ENCODE measurements around the gene VAC14.
"Not testable (repeated sequence)": the region's sequence is repeated elsewhere in the genome, so short reads cannot be mapped to it uniquely, and the experiment has no call there.

Gene VAC14

GRCh38 chr16:70678121-70678897, 122.6 kb downstream of the VAC14 start:
- no peak for DNase-seq

GRCh38 chr16:70677499-70678120, 123.3 kb downstream of the VAC14 start:
- DNase-seq, result no peak

- DNase-seq, result no peak
Measured at GRCh38 chr16:70676675-70677498, 124.1 kb downstream of the VAC14 start.

- DNase-seq, result no peak
Measured at GRCh38 chr16:70675851-70676513, 125.0 kb downstream of the VAC14 start.

- DNase-seq, result no peak
Measured at GRCh38 chr16:70674221-70675014, 126.5 kb downstream of the VAC14 start.

GRCh38 chr16:70670938-70671337, 130.0 kb downstream of the VAC14 start:
- DNase-seq, result not testable (repeated sequence)

GRCh38 chr16:70670175-70670574, 130.8 kb downstream of the VAC14 start:
- no peak for DNase-seq

GRCh38 chr16:70665806-70666735, 134.9 kb downstream of the VAC14 start:
- DNase-seq, result no peak

- DNase-seq, result no peak
Measured at GRCh38 chr16:70665113-70665694, 135.8 kb downstream of the VAC14 start.

- no peak for DNase-seq
Measured at GRCh38 chr16:70664325-70665112, 136.4 kb downstream of the VAC14 start.

- DNase-seq, result no peak
Measured at GRCh38 chr16:70663524-70664324, 137.2 kb downstream of the VAC14 start.

GRCh38 chr16:70662991-70663523, 137.9 kb downstream of the VAC14 start:
- DNase-seq, result no peak

GRCh38 chr16:70661918-70662641, 138.9 kb downstream of the VAC14 start:
- DNase-seq, result no peak

- no peak for DNase-seq
Measured at GRCh38 chr16:70661534-70661917, 139.4 kb downstream of the VAC14 start.

GRCh38 chr16:70660672-70661350, 140.1 kb downstream of the VAC14 start:
- DNase-seq, result no peak

GRCh38 chr16:70659953-70660671, 140.8 kb downstream of the VAC14 start:
- no peak for DNase-seq

GRCh38 chr16:70659546-70659945, 141.4 kb downstream of the VAC14 start:
- no peak for DNase-seq

Data from CD4-positive, alpha-beta T cell treated with Interleukin-17A for 4 hours (primary cell).